Neural crest cell (in vitro differentiated cells): ENCODE data around the gene MYH7. TPM values are rescaled to one million over a fixed set of nuclear protein-coding genes. Genes with fewer than 3 reads are reported as not detected.
"Not testable (repeated sequence)": the region's sequence is repeated elsewhere in the genome, so short reads cannot be mapped to it uniquely, and the experiment has no call there.

Source experiments
- DNase-seq: peaks from one replicate; pipeline ENCODE4 v3.0.0; 2021; ENCODE audit warnings: low read depth, mixed read lengths, low spot score
- H3K27ac Mint-ChIP-seq: one replicate; pipeline ENCODE4 v1.8.0; 2021; ENCODE audit warnings: mild to moderate bottlenecking, mixed read lengths; ENCODE audit not compliant: unreplicated experiment
- H3K27me3 Mint-ChIP-seq: 2 replicates; pipeline ENCODE4 v1.8.0; 2021; ENCODE audit warnings: low read depth, mild to moderate bottlenecking, mixed read lengths
- H3K36me3 Mint-ChIP-seq: 2 replicates; pipeline ENCODE4 v1.8.0; 2021; ENCODE audit warnings: low read depth, mild to moderate bottlenecking, mixed read lengths
- H3K4me1 Mint-ChIP-seq: 2 replicates; pipeline ENCODE4 v1.8.0; 2021; ENCODE audit warnings: mixed read lengths
- H3K4me3 Mint-ChIP-seq: one replicate; pipeline ENCODE4 v1.8.0; 2021; ENCODE audit warnings: mild to moderate bottlenecking, mixed read lengths
- H3K9me3 Mint-ChIP-seq: 2 replicates; pipeline ENCODE4 v1.8.0; 2021; ENCODE audit warnings: mixed read lengths
- CTCF ChIP-seq: fragments of 200-600 bp; sonication (generic); conservative IDR thresholded peaks from 2 replicates; pipeline ENCODE4 v1.5.0; 2021; ENCODE audit warnings: antibody characterized with exemption, mild to moderate bottlenecking
- total RNA-seq: library from RNA; stranded (reverse); gene quantifications from 2 replicates; pipeline ENCODE4 v1.2.1, GENCODE V29; 2021

Gene MYH7
- total RNA-seq, 1 donor from 2014 or later: 0.05 TPM

DNA sequence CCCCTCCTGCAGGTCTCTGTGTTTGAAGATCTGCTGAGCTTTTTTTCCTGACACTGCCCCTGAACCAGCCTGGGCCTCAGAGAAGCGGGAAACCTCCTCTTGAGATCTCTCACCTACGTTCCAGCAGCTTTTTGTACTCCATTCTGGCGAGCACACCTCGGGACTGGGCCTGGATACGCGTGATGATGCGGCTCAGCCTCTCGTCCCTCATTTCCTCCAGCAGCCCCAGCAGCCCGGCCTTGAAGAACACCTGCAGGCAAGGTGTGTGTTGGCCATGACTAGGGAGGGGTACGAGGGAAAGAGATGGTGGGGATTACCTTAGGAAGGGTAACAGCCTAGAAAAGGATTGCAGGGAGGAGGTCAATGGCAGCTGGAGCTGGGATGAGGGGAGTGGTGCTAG, 10.3 kb downstream of the MYH7 start:
- no peak for TF ChIP-seq CTCF
- Mint-ChIP-seq H3K4me3 (no peak overlapping the region), H3K27ac (no peak overlapping the region)

DNA sequence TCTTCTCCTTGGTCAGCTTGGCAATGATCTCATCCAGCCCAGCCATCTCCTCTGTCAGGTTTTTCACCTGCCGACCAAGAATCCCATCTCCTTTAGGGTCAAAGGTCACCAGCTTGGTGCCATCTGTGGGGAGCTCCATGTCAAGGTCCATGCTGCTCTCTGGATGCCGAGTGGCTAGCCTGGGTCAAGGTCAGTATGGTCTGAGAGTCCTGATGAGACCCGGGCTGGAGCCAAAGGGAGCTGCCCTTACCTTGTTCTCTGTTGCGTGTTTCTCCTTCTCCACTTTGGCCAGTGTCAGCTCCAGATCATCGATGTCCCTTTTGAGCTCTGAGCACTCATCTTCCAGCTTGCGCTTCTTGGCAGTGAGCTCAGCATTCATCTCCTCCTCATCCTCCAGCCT, 11.8 kb downstream of the MYH7 start:
- H3K36me3 Mint-ChIP-seq: no peaks in the 10 kb centered on the region
- TF ChIP-seq CTCF: no peak
- DNase-seq: no peak
- H3K4me3 Mint-ChIP-seq: no peak overlapping the region
- no peaks in the 10 kb centered on the region for H3K9me3 Mint-ChIP-seq
- peaks cover 4% of the 10 kb centered on the region for H3K4me1 Mint-ChIP-seq
- H3K27ac Mint-ChIP-seq: no peak overlapping the region
- peaks cover 2% of the 10 kb centered on the region for H3K27me3 Mint-ChIP-seq

More for the DNA sequence above, 10.3 kb downstream of the MYH7 start:
- Mint-ChIP-seq H3K9me3 (no peaks in the 10 kb centered on the region), H3K36me3 (no peaks in the 10 kb centered on the region), H3K4me1 (peaks cover 3% of the 10 kb centered on the region), H3K27me3 (peaks cover 2% of the 10 kb centered on the region)
- DNase-seq: no peak

DNA sequence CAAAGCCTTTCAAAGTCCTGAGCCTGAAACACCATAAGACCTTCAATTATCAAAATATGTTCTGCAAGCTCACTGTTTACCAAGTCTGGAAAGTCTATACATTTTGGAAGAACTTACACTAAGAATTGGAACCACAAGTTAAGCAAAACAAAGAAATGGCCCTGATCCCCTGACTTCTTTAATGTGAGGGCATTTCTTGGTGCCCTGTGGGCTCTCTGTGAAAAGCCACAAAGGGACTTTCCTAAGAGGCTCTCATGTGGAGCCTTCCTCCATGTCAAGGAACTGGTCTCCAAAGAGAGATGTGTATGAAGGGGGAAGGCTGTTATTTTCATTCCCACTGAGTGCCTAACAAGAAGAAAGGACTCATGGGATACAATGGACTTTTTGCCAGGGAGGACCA, 13.9 kb downstream of the MYH7 start:
- Mint-ChIP-seq H3K27me3 (peaks cover 2% of the 10 kb centered on the region), H3K4me1 (peaks cover 4% of the 10 kb centered on the region), H3K36me3 (no peaks in the 10 kb centered on the region), H3K27ac (no peak overlapping the region), H3K9me3 (no peaks in the 10 kb centered on the region), H3K4me3 (no peak overlapping the region)
- DNase-seq: no peak
- TF ChIP-seq CTCF: no peak

DNA sequence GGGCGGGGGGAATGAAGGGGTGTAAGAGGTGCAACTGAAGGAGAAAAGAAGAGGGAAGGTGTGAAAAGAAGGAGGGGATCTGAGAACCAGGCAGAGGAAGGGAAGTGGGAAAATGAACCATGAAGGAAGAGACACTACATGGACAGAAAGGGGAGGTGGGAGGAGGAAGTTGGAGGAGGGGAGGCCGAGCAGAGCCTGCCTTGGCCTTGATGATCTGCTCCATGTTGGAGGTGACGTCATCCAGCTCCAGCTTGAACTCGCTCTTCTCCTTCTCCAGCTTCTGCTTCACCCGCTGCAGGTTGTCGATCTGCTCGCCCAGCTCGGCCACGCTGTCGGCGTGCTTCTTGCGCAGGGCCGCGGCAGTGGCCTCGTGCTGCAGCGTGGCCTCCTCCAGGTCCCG, 15.8 kb downstream of the MYH7 start:
- H3K9me3 Mint-ChIP-seq, H3K4me3 Mint-ChIP-seq, H3K36me3 Mint-ChIP-seq, H3K4me1 Mint-ChIP-seq, DNase-seq, H3K27ac Mint-ChIP-seq, H3K27me3 Mint-ChIP-seq: not testable (repeated sequence)

DNA sequence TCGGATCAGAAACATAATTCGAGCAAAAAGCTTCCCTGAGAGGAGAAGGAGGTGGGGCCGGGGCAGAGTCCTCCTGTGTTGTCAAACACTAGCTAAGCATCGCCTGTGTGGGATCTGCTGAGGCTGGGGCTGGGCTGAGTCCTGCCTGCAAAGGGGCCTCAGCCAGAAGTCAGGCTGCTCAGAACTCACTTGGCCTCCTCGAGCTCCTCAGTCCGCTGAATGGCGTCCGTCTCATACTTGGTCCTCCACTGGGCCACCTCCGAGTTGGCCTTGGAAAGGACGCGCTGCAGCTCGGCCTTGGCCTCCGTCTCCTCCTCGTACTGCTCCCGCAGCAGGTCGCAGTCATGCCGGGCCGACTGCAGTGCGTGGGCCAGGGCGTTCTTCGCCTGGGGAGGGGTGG, 17.4 kb downstream of the MYH7 start:
- peaks cover 4% of the 10 kb centered on the region for H3K4me1 Mint-ChIP-seq
- H3K27me3 Mint-ChIP-seq: no peaks in the 10 kb centered on the region
- TF ChIP-seq CTCF: no peak
- H3K9me3 Mint-ChIP-seq: no peaks in the 10 kb centered on the region
- H3K36me3 Mint-ChIP-seq: no peaks in the 10 kb centered on the region
- DNase-seq: no peak
- H3K4me3 Mint-ChIP-seq: no peak overlapping the region
- H3K27ac Mint-ChIP-seq: peak overlapping the region; percentile 62

DNA sequence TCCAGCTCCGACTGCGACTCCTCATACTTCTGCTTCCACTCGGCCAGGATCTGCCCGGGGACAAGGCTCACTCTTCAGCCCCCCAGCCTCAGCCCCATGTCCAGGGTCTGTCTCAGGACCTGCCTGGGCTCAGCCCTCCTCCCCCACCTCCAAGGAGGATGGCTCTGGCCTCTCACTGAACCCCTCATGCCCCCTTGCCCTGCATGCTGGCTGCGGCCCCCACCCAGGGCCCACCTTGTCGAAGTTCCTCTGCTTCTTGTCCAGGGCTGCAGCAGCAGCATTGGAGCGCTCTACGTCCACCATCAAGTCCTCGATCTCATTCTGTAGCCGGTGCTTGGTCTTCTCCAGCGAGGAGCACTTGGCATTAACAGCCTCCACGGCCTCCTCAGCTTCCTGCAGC, 18.2 kb downstream of the MYH7 start:
- not testable (repeated sequence) for DNase-seq, H3K4me3 Mint-ChIP-seq

GRCh38 chr14:23416801-23417200, 18.7 kb downstream of the MYH7 start:
- Mint-ChIP-seq H3K4me1 (peaks cover 4% of the 10 kb centered on the region), H3K9me3 (no peaks in the 10 kb centered on the region), H3K36me3 (no peaks in the 10 kb centered on the region), H3K27ac (no peak overlapping the region), H3K4me3 (no peak overlapping the region), H3K27me3 (no peaks in the 10 kb centered on the region)
- TF ChIP-seq CTCF: no peak
- DNase-seq: no peak

More for the DNA sequence above, 18.2 kb downstream of the MYH7 start:
- H3K9me3 Mint-ChIP-seq, H3K36me3 Mint-ChIP-seq, H3K4me1 Mint-ChIP-seq, H3K27me3 Mint-ChIP-seq, H3K27ac Mint-ChIP-seq: not testable (repeated sequence)
